ENCODE measurements around the gene NAT9.
A peak's percentile ranks its signal among the peaks of the same experiment; 100 is the strongest.

Gene NAT9

GRCh38 chr17:74804683-74805082 lies 28.5 kb upstream of the NAT9 start:
- DNase-seq, result no peak

GRCh38 chr17:74803971-74804370 lies 27.8 kb upstream of the NAT9 start:
- no peak for DNase-seq

- no peak for DNase-seq
Measured at GRCh38 chr17:74803388-74803930, 27.3 kb upstream of the NAT9 start.

GRCh38 chr17:74801896-74802295 lies 25.8 kb upstream of the NAT9 start:
- DNase-seq, result no peak

DNA sequence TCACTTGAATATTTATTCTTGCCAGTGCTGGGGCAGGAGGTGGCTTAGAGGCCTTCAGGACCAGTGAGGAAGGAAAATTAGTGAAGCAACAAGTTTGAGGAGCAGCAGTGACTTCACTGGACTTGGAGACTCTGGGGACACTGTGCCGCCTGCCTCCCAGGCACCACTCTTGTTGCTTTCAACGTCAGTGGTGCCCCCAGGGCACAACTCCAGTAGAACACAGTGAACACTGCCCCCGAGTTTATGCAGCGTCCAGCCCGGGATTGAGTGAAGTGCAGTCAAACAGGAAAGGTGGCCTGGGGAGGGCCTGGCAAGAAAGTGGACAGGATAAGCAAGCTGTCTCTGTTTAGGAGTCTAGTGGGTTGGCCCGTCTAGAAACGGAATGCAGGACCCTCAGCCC lies 24.4 kb upstream of the NAT9 start:
- DNase-seq, result no peak

DNA sequence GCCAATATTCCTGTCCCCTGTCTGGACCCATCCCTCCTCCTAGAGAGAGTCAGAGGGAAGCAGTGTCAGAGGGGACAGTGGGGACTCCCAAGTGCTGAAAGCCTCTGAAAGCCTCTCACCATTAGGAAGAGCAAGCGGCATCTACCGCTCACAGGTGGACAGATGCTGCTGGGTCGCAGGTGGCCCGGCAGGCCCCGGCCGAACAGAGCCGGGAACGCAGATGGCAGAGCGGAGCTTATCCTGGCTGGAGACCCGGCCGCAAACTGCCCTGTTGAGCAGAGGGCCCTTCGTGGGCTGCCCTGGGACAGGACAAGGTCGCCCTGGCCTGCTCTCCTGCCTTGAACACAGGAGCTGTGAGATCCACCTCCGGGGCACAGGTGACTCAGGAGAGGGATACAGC lies 23.0 kb upstream of the NAT9 start:
- DNase-seq, result no peak

- no peak for DNase-seq
Measured at GRCh38 chr17:74798239-74798707, 22.1 kb upstream of the NAT9 start.

DNA sequence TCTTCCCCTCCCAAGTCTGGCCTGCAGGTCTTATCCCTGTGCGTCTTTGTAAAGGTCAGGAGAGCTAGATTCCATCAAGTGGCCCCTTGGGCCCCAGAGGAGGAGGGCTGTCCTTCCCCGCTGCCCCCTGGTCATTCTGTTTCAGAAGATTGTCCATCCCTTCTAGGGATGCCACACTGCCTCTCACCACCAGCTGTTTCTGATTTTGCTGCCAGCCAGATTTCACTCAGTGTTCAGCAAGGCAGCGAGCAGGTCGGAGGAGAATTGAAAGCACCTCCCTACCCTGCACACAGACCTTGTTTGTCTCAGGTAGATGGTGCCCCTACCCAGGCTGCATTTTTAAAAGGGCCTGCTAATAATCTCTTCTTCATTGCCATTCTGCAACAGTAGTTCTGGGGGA lies 21.7 kb upstream of the NAT9 start:
- DNase-seq, result no peak

DNA sequence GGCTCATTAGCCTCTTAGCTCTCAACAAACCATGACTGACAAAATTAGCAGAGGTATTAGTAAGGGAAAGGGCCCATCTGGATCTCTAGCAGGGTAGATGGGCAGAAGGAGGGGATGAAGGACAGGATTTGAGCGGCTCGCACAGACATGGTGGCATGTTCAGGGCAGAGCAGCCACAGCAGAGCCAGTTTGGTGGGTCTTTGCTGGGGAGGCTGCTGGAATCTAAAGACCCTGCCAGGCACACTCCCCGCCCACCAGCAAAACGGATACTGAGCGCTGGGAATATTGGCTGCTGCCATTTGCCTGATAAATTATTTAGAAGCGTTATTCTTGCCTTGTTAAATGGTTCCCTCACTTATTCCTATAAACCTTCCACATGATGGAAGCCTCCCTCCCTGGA lies 20.7 kb upstream of the NAT9 start:
- no peak for DNase-seq

DNA sequence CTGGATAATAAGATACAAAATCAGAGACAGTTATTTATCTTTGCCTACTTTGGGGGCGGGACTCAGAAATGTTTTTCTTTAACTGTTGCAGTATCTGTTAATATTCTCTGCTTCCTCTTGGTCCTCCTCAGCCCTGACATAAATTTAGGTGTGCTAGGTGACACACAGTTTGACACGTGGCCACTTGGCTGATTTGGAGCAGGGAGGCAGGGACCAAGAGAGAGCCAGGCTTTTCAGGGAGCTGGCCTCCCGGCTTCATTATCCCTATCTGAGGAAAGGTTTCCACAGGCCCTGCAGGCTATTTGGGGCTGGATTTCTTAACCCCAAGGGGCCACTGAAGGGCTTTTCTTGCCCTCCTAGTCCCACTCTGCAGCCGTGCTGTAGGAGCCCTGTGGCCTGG lies 20.1 kb upstream of the NAT9 start:
- DNase-seq, result no peak

DNA sequence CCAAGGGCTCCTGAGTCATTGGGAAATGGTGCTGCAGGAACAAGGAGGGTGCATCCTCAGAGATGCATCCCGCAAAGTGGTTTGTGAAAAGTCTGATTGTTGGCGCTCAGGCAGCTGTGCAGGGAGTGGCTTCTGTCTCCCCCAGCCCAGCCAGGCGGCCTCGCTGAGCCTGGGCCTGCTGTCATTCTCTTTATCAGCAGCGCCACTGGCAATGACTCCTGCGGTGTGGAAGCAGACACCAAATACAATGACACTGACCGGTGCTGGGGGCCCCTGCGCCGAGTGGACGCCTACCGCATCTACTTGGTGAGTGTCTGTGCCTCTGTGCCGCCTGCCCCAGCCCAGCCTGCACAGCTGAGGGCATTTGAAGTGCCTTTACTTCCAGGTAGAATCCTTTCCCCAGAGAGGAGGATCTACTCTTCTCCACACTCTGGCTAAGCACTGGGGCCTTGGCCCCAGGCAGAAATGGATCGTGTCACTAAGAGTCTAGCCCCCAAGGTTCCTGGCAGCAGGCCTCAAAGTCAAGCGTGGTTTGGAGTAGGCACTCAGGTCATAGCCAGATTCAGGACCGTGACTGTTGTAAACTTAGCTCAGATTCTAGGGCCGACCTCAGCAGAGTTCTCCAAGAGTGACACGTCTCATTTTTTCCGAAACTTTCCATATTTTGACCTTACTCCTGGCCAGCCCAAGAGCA lies 19.3 kb upstream of the NAT9 start:
- DNase-seq, result no peak

DNA sequence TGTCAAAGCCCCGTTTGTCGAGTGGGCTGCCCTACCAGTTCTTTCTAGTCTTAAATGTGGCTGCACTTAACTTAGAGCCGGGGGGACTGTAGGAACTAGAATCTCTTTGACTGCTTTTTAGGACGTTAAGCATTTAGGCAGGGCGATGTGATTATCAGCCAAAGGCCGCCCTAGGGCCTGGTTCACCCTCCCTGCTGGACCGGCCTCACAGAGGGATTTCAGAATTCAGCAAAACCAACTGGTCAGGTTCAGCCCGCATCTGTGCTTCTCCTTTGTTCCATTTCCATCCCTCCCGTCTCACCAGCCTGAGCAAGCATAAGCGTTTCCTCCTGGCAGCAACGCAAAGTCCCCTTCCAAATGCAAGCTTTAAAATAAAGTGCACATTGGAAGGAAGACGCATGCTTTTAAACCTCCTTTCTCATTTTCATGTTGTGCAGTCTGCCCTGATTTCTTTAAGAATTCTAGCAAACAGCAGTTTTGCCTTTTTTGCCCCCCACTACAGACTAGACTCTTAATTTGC lies 16.5 kb upstream of the NAT9 start:
- DNase-seq, result no peak

- no peak for DNase-seq
Measured at GRCh38 chr17:74790161-74791058, 14.3 kb upstream of the NAT9 start.

GRCh38 chr17:74786431-74787055 lies 10.4 kb upstream of the NAT9 start:
- no peak for DNase-seq

DNA sequence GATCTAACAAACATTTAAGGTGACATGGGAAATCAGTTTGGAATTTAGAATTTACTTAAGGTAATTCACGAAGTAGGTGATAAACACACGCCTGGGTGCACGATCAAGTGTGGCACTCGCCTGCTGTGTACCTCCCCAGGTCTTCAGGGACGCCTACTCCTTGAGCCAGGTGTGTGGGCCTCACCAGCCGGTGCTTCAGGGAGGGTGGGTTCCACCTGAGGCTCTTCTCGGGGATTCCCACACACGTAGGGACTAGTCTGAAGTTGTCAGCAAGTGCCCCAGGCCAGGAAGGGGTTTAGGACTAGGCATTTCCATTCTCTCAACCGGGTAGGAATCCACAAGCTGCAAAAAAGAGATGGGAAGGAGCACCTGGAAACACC lies 9.8 kb upstream of the NAT9 start:
- DNase-seq, result no peak

DNA sequence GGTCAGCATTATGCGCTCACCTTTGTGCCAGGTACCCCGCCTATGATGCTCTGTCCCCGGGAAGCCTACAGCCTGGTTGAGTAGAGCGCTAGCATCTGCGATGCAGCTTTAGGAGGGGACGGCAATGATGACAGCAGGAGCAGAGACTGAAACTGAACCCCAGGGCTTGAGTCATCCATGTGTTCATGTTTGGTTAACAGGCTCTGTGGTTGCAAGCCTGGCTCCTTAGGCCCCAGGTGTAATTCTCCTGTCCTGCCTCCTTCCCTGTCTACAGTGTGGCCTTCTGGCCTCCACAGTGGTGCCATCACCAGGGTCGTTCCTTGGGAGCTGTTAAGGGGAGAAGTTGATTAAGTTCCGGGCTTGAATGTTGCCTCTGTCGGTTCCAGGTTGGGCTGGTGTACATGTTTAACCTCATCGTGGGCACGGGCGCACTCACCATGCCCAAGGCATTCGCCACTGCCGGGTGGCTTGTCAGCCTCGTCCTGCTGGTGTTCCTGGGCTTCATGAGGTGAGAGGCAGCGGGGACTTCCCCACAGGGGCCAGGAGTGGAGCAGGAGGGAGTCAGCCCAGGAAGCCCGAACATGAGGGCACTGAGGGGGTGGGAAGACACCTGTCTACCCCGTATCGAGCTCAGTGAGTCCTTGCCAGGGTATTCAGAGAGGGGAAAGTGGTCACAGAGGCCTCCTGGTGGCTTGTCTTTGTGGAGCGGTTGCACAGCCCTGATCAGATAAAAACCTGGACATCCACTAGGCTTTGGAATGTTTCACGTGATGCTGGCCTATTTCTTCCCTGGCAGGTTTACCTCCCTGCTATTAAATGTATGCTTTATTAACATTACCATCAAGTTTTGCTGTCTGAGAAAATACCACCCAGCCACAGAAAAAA lies 9.2 kb upstream of the NAT9 start:
- DNase-seq, result no peak

GRCh38 chr17:74784125-74784810 lies 8.1 kb upstream of the NAT9 start:
- DNase-seq, result no peak

DNA sequence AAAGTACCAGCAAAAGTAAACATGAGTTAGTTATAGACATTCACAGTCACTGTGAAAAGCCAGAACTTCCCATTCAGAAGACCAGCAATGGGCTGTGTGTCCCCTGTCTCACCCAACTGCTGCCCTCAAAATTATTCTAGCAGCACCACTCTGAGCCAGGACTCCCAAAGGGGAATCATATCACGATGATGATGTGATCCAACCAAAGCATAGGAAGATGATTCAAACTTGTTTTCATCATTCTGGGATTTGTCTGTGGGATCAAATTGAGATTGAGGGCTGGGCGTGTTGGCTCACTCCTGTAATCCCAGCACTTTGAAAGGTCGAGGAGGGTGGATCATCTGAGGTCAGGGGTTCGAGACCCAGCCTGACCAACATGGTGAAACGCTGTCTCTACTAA lies 6.4 kb upstream of the NAT9 start:
- DNase-seq, result no peak

- peak; percentile 79 for DNase-seq
Measured at GRCh38 chr17:74780443-74781238, 4.5 kb upstream of the NAT9 start.

- peak; percentile 57 for DNase-seq
Measured at GRCh38 chr17:74779948-74780400, 3.8 kb upstream of the NAT9 start.

- no peak for DNase-seq
Measured at GRCh38 chr17:74779501-74779900, 3.4 kb upstream of the NAT9 start.

Data from hematopoietic multipotent progenitor cell treated with erythropoietin and hydrocortisone succinate and interleukin-3 and kit ligand, for 8 days (in vitro differentiated cells).